Hepatocyte (in vitro differentiated cells): Measurements from ENCODE around the gene ADAMTS4.
"Not testable (repeated sequence)": the region's sequence is repeated elsewhere in the genome, so short reads cannot be mapped to it uniquely, and the experiment has no call there.

Experiments
- CTCF ChIP-seq: fragments of 200-600 bp; sonication (generic); IDR thresholded peaks from 2 replicates; pipeline ENCODE4 v1.5.1; 2016; ENCODE audit warnings: antibody characterized with exemption, mild to moderate bottlenecking; ENCODE audit not compliant: poor library complexity
- EZH2 ChIP-seq: fragments of 200-600 bp; sonication (generic); IDR thresholded peaks from 2 replicates; pipeline ENCODE4 v1.6.1; 2016; ENCODE audit warnings: antibody characterized with exemption, mild to moderate bottlenecking, borderline replicate concordance
- EZH2phosphoT487 ChIP-seq: fragments of 200-600 bp; sonication (generic); IDR thresholded peaks from one replicate; pipeline ENCODE4 v1.6.1; 2018; ENCODE audit warnings: antibody characterized with exemption, mild to moderate bottlenecking, low read depth, moderate library complexity; ENCODE audit not compliant: unreplicated experiment, severe bottlenecking

- not testable (repeated sequence) for TF ChIP-seq EZH2, EZH2phosphoT487, CTCF
These were observed 25.8 kb upstream of the ADAMTS4 start for GRCh38 chr1:161224695-161225087.
